ENCODE results near the gene CNTN2. TPM values are rescaled to one million over a fixed set of nuclear protein-coding genes. Genes with fewer than 3 reads are reported as not detected.

CNTN2 gene
- total and polyA plus RNA-seq, 8 donors = 0.09 to 0.44 (median 0.25) TPM; not detected in 1

- no peaks in the 10 kb centered on the region for H3K36me3 ChIP-seq
- peak in 2 of 6 donors; percentile 18 to 20 for DNase-seq
- 80 to 81% methylated on average over 11 of the region's 11 CpGs for WGBS, 2 donors
- TF ChIP-seq CTCF (IDR thresholded peaks at IDR 0.05) = no peak
- no peaks in the 10 kb centered on the region for H3K4me1 ChIP-seq
- no peaks in the 10 kb centered on the region for H3K9me3 ChIP-seq
- H3K27me3 ChIP-seq = no peaks in the 10 kb centered on the region
- FAIRE-seq = no peak
- ATAC-seq = no peak
- H3K4me3 ChIP-seq = no peak overlapping the region
- H3K27ac ChIP-seq = no peak overlapping the region
- intact Hi-C loops (cut with DNase I) = loop anchor here in 1 of 3 donors (5.0 kb wide), 1 partner anchor 72 kb away; no protein-coding TSS in a partner anchor
Observed at GRCh38 chr1:205064301-205064700, 21.3 kb downstream of the CNTN2 start.

GRCh38 chr1:205064741-205065316, 21.8 kb downstream of the CNTN2 start:
- intact Hi-C loops (cut with DNase I) = loop anchor here in 1 of 3 donors (5.0 kb wide), 1 partner anchor 73 kb away; no protein-coding TSS in a partner anchor
- Histone ChIP-seq H3K36me3 (no peaks in the 10 kb centered on the region), H3K9me3 (no peaks in the 10 kb centered on the region), H3K27ac (no peak overlapping the region), H3K4me3 (no peak overlapping the region), H3K27me3 (no peaks in the 10 kb centered on the region), H3K4me1 (no peaks in the 10 kb centered on the region)
- DNase-seq = peak in 1 of 6 donors; percentile 40
- no peak for TF ChIP-seq CTCF (IDR thresholded peaks at IDR 0.05)
- ATAC-seq = no peak
- 77 to 80% methylated on average over 9 of the region's 9 CpGs for WGBS, 2 donors
- FAIRE-seq = no peak

- no peak for TF ChIP-seq CTCF (IDR thresholded peaks at IDR 0.05)
- intact Hi-C loops (cut with DNase I) = no loop called here
- no peaks in the 10 kb centered on the region for H3K36me3 ChIP-seq
- no peak overlapping the region for H3K27ac ChIP-seq
- ATAC-seq (no peak), DNase-seq (peak in 1 of 6 donors; percentile 42), FAIRE-seq (no peak)
- no peaks in the 10 kb centered on the region for H3K4me1 ChIP-seq
- H3K4me3 ChIP-seq = no peak overlapping the region
- WGBS, 2 donors = 81 to 84% methylated on average over 14 of the region's 14 CpGs
- H3K9me3 ChIP-seq = no peaks in the 10 kb centered on the region
- no peaks in the 10 kb centered on the region for H3K27me3 ChIP-seq
Observed at GRCh38 chr1:205065666-205066065, 22.7 kb downstream of the CNTN2 start.

GRCh38 chr1:205066141-205066818, 23.3 kb downstream of the CNTN2 start:
- no peaks in the 10 kb centered on the region for H3K4me1 ChIP-seq
- 58 to 64% methylated on average over 13 of the region's 13 CpGs for WGBS, 2 donors
- no peaks in the 10 kb centered on the region for H3K36me3 ChIP-seq
- no peak for TF ChIP-seq CTCF (IDR thresholded peaks at IDR 0.05)
- ATAC-seq (no peak), FAIRE-seq (no peak), DNase-seq (peak in 1 of 6 donors; percentile 44)
- H3K4me3 ChIP-seq = no peak overlapping the region
- no peak overlapping the region for H3K27ac ChIP-seq
- H3K9me3 ChIP-seq = no peaks in the 10 kb centered on the region
- intact Hi-C loops (cut with DNase I) = no loop called here
- no peaks in the 10 kb centered on the region for H3K27me3 ChIP-seq

GRCh38 chr1:205067031-205067430, 24.0 kb downstream of the CNTN2 start:
- no peaks in the 10 kb centered on the region for H3K4me1 ChIP-seq
- ATAC-seq = no peak
- 79 to 84% methylated on average over 6 of the region's 6 CpGs for WGBS, 2 donors
- no peak for FAIRE-seq
- H3K9me3 ChIP-seq = no peaks in the 10 kb centered on the region
- intact Hi-C loops (cut with DNase I) = no loop called here
- no peaks in the 10 kb centered on the region for H3K36me3 ChIP-seq
- no peak overlapping the region for H3K4me3 ChIP-seq
- no peak for DNase-seq
- TF ChIP-seq CTCF (IDR thresholded peaks at IDR 0.05) = no peak
- no peaks in the 10 kb centered on the region for H3K27me3 ChIP-seq
- H3K27ac ChIP-seq = no peak overlapping the region

Measured in pancreas (tissue), 10 donors.